Hepatocyte (in vitro differentiated cells): Measurements from ENCODE around the gene SUCNR1.

Source experiments
- CTCF ChIP-seq: fragments of 200-600 bp; sonication (generic); IDR thresholded peaks from 2 replicates; pipeline ENCODE4 v1.5.1; 2016; ENCODE audit warnings: antibody characterized with exemption, mild to moderate bottlenecking; ENCODE audit not compliant: poor library complexity
- EZH2 ChIP-seq: fragments of 200-600 bp; sonication (generic); IDR thresholded peaks from 2 replicates; pipeline ENCODE4 v1.6.1; 2016; ENCODE audit warnings: antibody characterized with exemption, mild to moderate bottlenecking, borderline replicate concordance

GRCh38 chr3:151918253-151919029, 45.0 kb downstream of the SUCNR1 start:
- TF ChIP-seq CTCF, result peak; percentile 69
- no peak for TF ChIP-seq EZH2
